Esophagus squamous epithelium (tissue), 4 donors: Measurements from ENCODE around the gene OR2A25.

Experiments used
- POLR2A ChIP-seq, 4 donors: fragments of 450-650 bp; IDR thresholded peaks; one replicate each; pipeline ENCODE4 v1.6.1; 2017; ENCODE audit warnings: antibody characterized with exemption in 4 of 4, mild to moderate bottlenecking in 4 of 4, moderate library complexity in 3 of 4
- TF ChIP-seq, protein P1 (sequence below), 6 experiments: fragments of 450-650 bp in 4 of 6; fragments of 200-600 bp in 2 of 6; sonication (generic) in 2 of 6; IDR thresholded peaks; one replicate each; pipeline ENCODE4 v1.5.1; 2016 to 2019; ENCODE audit warnings: antibody characterized with exemption in 6 of 6, mild to moderate bottlenecking in 4 of 6, moderate library complexity in 4 of 6

GRCh38 chr7:144109283-144109682 lies 39.7 kb downstream of the OR2A25 start, which contains the start of gene OR2A2:
- TF ChIP-seq, protein P1, sequence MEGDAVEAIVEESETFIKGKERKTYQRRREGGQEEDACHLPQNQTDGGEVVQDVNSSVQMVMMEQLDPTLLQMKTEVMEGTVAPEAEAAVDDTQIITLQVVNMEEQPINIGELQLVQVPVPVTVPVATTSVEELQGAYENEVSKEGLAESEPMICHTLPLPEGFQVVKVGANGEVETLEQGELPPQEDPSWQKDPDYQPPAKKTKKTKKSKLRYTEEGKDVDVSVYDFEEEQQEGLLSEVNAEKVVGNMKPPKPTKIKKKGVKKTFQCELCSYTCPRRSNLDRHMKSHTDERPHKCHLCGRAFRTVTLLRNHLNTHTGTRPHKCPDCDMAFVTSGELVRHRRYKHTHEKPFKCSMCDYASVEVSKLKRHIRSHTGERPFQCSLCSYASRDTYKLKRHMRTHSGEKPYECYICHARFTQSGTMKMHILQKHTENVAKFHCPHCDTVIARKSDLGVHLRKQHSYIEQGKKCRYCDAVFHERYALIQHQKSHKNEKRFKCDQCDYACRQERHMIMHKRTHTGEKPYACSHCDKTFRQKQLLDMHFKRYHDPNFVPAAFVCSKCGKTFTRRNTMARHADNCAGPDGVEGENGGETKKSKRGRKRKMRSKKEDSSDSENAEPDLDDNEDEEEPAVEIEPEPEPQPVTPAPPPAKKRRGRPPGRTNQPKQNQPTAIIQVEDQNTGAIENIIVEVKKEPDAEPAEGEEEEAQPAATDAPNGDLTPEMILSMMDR (IDR thresholded peaks at IDR 0.05): no peak
- TF ChIP-seq POLR2A (IDR thresholded peaks at IDR 0.05): no peak
